ENCODE data around the gene SORCS2. TPM values are rescaled to one million over a fixed set of nuclear protein-coding genes. Genes with fewer than 3 reads are reported as not detected.

Gene SORCS2
- total RNA-seq, 2 donors from 2014 or later = 0.68 to 0.92 TPM

DNA sequence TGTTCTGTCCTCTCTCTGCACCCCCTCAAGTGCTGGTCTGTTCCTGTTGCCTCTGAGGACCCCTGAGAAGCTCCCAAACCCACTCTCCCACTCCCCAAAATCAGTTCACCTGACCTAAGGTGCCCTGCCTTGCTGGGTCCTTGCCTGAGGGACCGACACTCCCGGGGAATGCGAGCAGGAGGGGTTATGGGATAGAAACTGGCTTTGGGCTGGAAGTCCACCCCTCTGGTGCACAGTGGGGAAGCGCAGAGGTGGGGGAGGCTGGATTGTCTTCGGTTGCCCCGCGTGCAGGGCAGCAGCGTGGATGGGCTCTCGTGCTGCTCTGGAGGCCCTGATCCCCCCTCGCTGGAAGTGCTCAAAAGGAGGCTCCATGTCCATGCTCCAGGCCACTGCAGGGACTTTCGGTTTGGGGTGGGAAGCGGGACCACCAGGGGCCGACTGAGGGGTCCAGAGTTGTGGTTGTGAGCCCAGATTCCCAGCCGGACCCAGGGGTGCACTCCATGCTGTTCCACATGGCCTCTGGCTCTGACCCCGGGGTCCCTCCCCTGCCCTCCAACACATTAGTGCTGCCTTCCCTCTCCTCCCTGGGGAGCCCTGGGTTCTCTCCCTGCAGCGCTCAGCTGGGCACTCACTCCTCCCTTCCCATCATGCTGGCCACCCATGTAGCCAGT, 7.6 kb downstream of the SORCS2 start:
- H3K36me3 ChIP-seq = no peaks in the 10 kb centered on the region
- peaks cover 3% of the 10 kb centered on the region for H3K27me3 ChIP-seq (replicated peaks; ENCODE audit: insufficient read depth)
- peaks cover 0 to 15% of the 10 kb centered on the region in 2 donors for H3K4me1 ChIP-seq (ENCODE audit: control insufficient read depth in 1 of 2, low read depth in 2 of 2)
- no peak overlapping the region for H3K4me3 ChIP-seq
- DNase-seq (ENCODE audit: low spot score) (no peak), ATAC-seq (ENCODE audit: insufficient number of reproducible peaks, low FRiP score, low read depth) (no peak)
- TF ChIP-seq, protein P1, sequence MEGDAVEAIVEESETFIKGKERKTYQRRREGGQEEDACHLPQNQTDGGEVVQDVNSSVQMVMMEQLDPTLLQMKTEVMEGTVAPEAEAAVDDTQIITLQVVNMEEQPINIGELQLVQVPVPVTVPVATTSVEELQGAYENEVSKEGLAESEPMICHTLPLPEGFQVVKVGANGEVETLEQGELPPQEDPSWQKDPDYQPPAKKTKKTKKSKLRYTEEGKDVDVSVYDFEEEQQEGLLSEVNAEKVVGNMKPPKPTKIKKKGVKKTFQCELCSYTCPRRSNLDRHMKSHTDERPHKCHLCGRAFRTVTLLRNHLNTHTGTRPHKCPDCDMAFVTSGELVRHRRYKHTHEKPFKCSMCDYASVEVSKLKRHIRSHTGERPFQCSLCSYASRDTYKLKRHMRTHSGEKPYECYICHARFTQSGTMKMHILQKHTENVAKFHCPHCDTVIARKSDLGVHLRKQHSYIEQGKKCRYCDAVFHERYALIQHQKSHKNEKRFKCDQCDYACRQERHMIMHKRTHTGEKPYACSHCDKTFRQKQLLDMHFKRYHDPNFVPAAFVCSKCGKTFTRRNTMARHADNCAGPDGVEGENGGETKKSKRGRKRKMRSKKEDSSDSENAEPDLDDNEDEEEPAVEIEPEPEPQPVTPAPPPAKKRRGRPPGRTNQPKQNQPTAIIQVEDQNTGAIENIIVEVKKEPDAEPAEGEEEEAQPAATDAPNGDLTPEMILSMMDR (IDR thresholded peaks at IDR 0.05) = no peak
- H3K27ac ChIP-seq = no peak overlapping the region
- H3K9me3 ChIP-seq = no peaks in the 10 kb centered on the region

DNA sequence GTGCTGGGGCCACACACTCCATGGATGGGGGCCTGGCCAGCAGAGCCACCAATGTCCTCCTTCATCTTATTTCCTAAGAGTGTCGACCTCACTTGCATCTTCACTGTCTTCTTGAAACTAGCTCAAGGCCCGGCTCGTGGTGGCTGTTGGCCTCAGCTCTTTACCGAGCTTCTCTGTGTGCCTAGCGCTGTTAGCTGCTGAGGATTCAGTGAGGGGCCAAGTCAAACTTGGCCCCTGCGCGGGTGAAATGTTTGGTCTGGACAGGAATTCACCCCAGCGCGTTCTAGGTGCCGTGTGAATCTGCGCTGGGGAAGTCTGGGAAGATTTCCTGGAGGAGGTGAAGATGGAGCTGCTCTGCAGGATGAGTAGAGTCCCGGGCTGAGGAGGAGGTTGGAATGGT, 8.5 kb downstream of the SORCS2 start:
- DNase-seq (ENCODE audit: low spot score) (no peak), ATAC-seq (ENCODE audit: insufficient number of reproducible peaks, low FRiP score, low read depth) (no peak)
- H3K4me3 ChIP-seq = no peak overlapping the region
- H3K4me1 ChIP-seq (ENCODE audit: control insufficient read depth in 1 of 2, low read depth in 2 of 2) = peaks cover 0 to 9% of the 10 kb centered on the region in 2 donors
- H3K27ac ChIP-seq = no peak overlapping the region
- no peaks in the 10 kb centered on the region for H3K27me3 ChIP-seq (replicated peaks; ENCODE audit: insufficient read depth)
- TF ChIP-seq, protein P1 (IDR thresholded peaks at IDR 0.05) = no peak
- no peaks in the 10 kb centered on the region for H3K9me3 ChIP-seq
- H3K36me3 ChIP-seq = no peaks in the 10 kb centered on the region

GRCh38 chr4:7201420-7202305, 9.3 kb downstream of the SORCS2 start:
- H3K27ac ChIP-seq = no peak overlapping the region
- H3K27me3 ChIP-seq (replicated peaks; ENCODE audit: insufficient read depth) = no peaks in the 10 kb centered on the region
- peaks cover 6 to 12% of the 10 kb centered on the region in 2 donors for H3K4me1 ChIP-seq (ENCODE audit: control insufficient read depth in 1 of 2, low read depth in 2 of 2)
- TF ChIP-seq, protein P1 (IDR thresholded peaks at IDR 0.05) = no peak
- no peaks in the 10 kb centered on the region for H3K36me3 ChIP-seq
- no peaks in the 10 kb centered on the region for H3K9me3 ChIP-seq
- ATAC-seq (ENCODE audit: insufficient number of reproducible peaks, low FRiP score, low read depth) = no peak
- DNase-seq (ENCODE audit: low spot score) = no peak
- no peak overlapping the region for H3K4me3 ChIP-seq

- Histone ChIP-seq H3K9me3 (no peaks in the 10 kb centered on the region), H3K4me1 (ENCODE audit: control insufficient read depth in 1 of 2, low read depth in 2 of 2) (peaks cover 11 to 20% of the 10 kb centered on the region in 2 donors), H3K36me3 (no peaks in the 10 kb centered on the region), H3K27ac (no peak overlapping the region), H3K4me3 (no peak overlapping the region), H3K27me3 (replicated peaks; ENCODE audit: insufficient read depth) (no peaks in the 10 kb centered on the region)
- no peak for ATAC-seq (ENCODE audit: insufficient number of reproducible peaks, low FRiP score, low read depth)
- DNase-seq (ENCODE audit: low spot score) = no peak
- TF ChIP-seq, protein P1 (IDR thresholded peaks at IDR 0.05) = no peak
Observed at GRCh38 chr4:7202411-7202810, 10.1 kb downstream of the SORCS2 start.

DNA sequence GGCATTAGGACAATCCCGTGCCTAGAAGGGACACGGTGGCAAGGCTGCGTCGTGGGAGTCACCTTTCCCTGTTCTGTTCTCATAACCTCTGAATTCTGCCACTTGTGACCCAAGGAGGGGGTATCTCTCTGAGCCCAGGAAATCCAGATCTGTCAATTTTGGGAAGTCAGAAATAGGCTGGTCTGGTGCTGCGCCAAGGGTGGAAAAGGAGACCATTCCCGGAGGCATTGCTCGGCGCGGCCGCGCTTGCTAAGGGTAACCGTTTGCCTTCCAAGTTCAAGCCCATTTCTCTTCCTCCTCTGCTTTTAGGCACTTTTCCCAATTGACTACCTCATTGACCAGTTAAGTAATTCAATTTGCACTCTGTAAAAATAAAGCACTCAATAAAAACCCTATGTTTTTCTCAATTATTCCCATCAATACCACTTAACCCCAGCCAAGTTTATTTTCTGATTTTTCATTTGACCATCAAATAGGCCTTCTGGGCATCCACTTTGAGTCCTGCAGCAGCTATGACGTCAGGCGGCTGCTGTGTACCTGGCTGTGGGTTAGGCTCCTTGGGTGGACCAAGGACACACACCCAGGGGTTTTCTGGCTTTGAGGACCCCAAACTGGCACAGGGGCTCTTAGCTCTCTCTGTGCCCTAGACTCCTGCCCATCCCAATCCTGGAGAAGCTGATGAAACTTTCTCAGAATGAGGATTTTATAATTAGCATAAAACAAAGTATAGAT, 12.5 kb downstream of the SORCS2 start:
- Histone ChIP-seq H3K27ac (no peak overlapping the region), H3K4me3 (no peak overlapping the region), H3K36me3 (no peaks in the 10 kb centered on the region), H3K4me1 (ENCODE audit: control insufficient read depth in 1 of 2, low read depth in 2 of 2) (peaks cover 19 to 28% of the 10 kb centered on the region in 2 donors), H3K9me3 (no peaks in the 10 kb centered on the region), H3K27me3 (replicated peaks; ENCODE audit: insufficient read depth) (no peaks in the 10 kb centered on the region)
- DNase-seq (ENCODE audit: low spot score) = no peak
- TF ChIP-seq, protein P1 (IDR thresholded peaks at IDR 0.05) = no peak
- no peak for ATAC-seq (ENCODE audit: insufficient number of reproducible peaks, low FRiP score, low read depth)
